ENCODE data around the gene MLIP.
"Not testable (repeated sequence)": the region's sequence is repeated elsewhere in the genome, so short reads cannot be mapped to it uniquely, and the experiment has no call there.

MLIP gene

DNA sequence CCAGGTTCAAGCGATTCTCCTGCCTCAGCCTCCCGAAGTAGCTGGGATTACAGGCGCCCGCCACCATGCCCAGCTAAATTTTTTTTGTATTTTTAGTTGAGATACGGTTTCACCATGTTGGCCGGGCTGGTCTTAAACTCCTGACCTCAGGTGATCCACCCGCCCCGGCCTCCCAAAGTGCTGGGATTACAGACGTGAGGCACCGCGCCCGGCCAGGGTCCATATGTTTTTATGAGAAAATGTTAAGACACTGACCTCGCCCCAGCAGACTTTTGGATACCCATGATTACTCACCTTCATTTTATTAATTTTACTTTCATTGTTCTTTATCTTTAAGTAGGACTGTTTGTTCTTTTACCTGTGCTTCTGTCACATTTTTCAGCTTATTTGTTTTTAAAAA, 29.7 kb upstream of the MLIP start:
- H3K4me1 ChIP-seq (ENCODE audit: control insufficient read depth, low read depth, low read length); H2BK15ac ChIP-seq (replicated peaks; ENCODE audit: low read depth); DNase-seq; H3K23ac ChIP-seq (ENCODE audit: low read length); H3K4me2 ChIP-seq (ENCODE audit: low read length); H3K4me3 ChIP-seq (ENCODE audit: low read length); H3K4ac ChIP-seq (ENCODE audit: low read depth, low read length); H2AK5ac ChIP-seq (ENCODE audit: low read length); H3K79me1 ChIP-seq (ENCODE audit: low read length); H3K18ac ChIP-seq (ENCODE audit: low read length); H4K8ac ChIP-seq (ENCODE audit: low read depth, low read length); H4K5ac ChIP-seq (ENCODE audit: low read length); H3K56ac ChIP-seq (ENCODE audit: low read length); H3K27ac ChIP-seq (ENCODE audit: low read depth, low read length); H3K9ac ChIP-seq (ENCODE audit: low read length); H3K27me3 ChIP-seq (ENCODE audit: insufficient read depth, low read length, poor library complexity); H3K79me2 ChIP-seq (ENCODE audit: control insufficient read depth, insufficient read depth, low read length); H3K36me3 ChIP-seq (ENCODE audit: control insufficient read depth, insufficient read depth, low read length); H2BK120ac ChIP-seq (ENCODE audit: low read depth, low read length); H2BK5ac ChIP-seq (ENCODE audit: low read length): not testable (repeated sequence)
- WGBS (ENCODE audit: extremely low coverage, insufficient coverage, low lambda C conversion rate) = no CpG with 5 or more reads among the region's 13 CpGs

DNA sequence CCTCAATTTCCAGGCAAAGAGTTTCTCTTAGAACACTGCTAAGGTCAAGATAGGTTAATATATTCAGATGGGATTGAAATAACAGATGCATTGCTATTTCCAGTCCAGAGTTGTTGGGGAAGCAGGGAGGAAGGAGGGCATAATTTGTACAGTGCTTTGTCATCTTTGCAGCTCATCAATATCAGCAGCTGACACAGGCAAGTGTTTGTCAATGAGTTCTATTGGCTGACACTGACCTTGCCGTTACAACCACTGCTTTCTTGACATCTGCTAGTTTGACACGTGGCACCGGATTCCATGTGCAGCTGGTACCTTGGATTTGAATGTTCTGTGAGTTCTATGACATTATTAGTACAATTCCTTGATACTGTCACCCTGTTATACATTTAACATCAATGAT, 28.0 kb upstream of the MLIP start:
- H3K27ac ChIP-seq (ENCODE audit: low read depth, low read length) = no peak overlapping the region
- H4K5ac ChIP-seq (ENCODE audit: low read length) = no peak overlapping the region
- H3K18ac ChIP-seq (ENCODE audit: low read length) = no peak overlapping the region
- H4K8ac ChIP-seq (ENCODE audit: low read depth, low read length) = no peak overlapping the region
- H2AK5ac ChIP-seq (ENCODE audit: low read length) = no peak overlapping the region
- H2BK5ac ChIP-seq (ENCODE audit: low read length) = no peak overlapping the region
- H3K4ac ChIP-seq (ENCODE audit: low read depth, low read length) = no peak overlapping the region
- H3K36me3 ChIP-seq (ENCODE audit: control insufficient read depth, insufficient read depth, low read length) = no peaks in the 10 kb centered on the region
- DNase-seq = no peak
- H3K56ac ChIP-seq (ENCODE audit: low read length) = no peak overlapping the region
- no peak overlapping the region for H3K9ac ChIP-seq (ENCODE audit: low read length)
- H3K79me1 ChIP-seq (ENCODE audit: low read length) = no peaks in the 10 kb centered on the region
- no peak overlapping the region for H3K23ac ChIP-seq (ENCODE audit: low read length)
- no peak overlapping the region for H2BK15ac ChIP-seq (replicated peaks; ENCODE audit: low read depth)
- H3K79me2 ChIP-seq (ENCODE audit: control insufficient read depth, insufficient read depth, low read length) = no peaks in the 10 kb centered on the region
- no peaks in the 10 kb centered on the region for H3K27me3 ChIP-seq (ENCODE audit: insufficient read depth, low read length, poor library complexity)
- H2BK120ac ChIP-seq (ENCODE audit: low read depth, low read length) = no peak overlapping the region
- no peak overlapping the region for H3K4me3 ChIP-seq (ENCODE audit: low read length)
- H3K4me1 ChIP-seq (ENCODE audit: control insufficient read depth, low read depth, low read length) = no peaks in the 10 kb centered on the region
- H3K4me2 ChIP-seq (ENCODE audit: low read length) = no peak overlapping the region
- WGBS (ENCODE audit: extremely low coverage, insufficient coverage, low lambda C conversion rate) = no CpG with 5 or more reads among the region's 3 CpGs

DNA sequence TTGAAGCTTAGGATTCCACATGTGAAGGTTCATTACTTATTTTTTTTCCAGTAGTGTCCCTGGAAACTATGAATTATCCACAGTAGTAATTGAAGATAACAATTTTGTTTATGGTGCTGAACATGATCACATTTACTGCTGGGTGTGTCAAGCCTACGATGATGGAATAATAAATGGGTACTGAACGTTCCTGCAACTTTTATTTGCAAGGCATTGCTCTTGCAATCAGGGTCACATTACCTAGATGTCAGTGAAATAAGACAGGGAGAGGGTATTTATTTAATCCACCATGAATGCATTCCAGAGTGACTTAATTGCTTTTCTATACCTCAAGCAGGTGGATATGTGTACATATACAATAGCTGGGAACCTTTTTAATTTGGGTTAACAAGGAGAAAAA, 27.0 kb upstream of the MLIP start:
- Histone ChIP-seq H3K23ac (ENCODE audit: low read length) (no peak overlapping the region), H3K27ac (ENCODE audit: low read depth, low read length) (no peak overlapping the region)
- WGBS (ENCODE audit: extremely low coverage, insufficient coverage, low lambda C conversion rate) = no CpG with 5 or more reads among the region's 2 CpGs

DNA sequence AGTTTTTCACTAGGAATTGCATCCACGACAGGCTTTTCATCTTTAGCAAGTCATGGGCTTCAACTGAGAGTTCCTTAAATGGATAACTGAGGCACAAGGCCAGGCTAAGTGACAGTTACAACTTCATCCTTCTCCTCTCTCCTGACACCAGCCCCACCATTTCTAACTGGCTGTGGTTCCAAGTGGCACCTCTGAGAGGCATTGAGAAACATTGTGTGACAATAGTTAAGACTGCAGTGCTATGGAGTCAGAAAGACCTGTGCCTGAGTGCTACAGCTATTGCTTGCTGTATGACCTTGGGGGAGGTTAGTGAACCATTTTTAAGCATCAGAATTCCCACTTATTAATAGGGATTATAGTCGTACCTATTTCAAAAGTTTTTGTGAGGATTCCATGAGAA, 26.2 kb upstream of the MLIP start:
- no peak overlapping the region for H3K56ac ChIP-seq (ENCODE audit: low read length)
- no peaks in the 10 kb centered on the region for H3K4me1 ChIP-seq (ENCODE audit: control insufficient read depth, low read depth, low read length)
- H4K5ac ChIP-seq (ENCODE audit: low read length) = no peak overlapping the region
- no peak overlapping the region for H3K9ac ChIP-seq (ENCODE audit: low read length)
- no peaks in the 10 kb centered on the region for H3K79me1 ChIP-seq (ENCODE audit: low read length)
- peak overlapping the region; percentile 8 for H2BK15ac ChIP-seq (replicated peaks; ENCODE audit: low read depth)
- H3K27ac ChIP-seq (ENCODE audit: low read depth, low read length) = no peak overlapping the region
- no peak overlapping the region for H4K8ac ChIP-seq (ENCODE audit: low read depth, low read length)
- no peak for DNase-seq
- H3K23ac ChIP-seq (ENCODE audit: low read length) = no peak overlapping the region
- no peaks in the 10 kb centered on the region for H3K79me2 ChIP-seq (ENCODE audit: control insufficient read depth, insufficient read depth, low read length)
- no peak overlapping the region for H3K18ac ChIP-seq (ENCODE audit: low read length)
- no peaks in the 10 kb centered on the region for H3K36me3 ChIP-seq (ENCODE audit: control insufficient read depth, insufficient read depth, low read length)
- no peak overlapping the region for H3K4ac ChIP-seq (ENCODE audit: low read depth, low read length)
- H2BK5ac ChIP-seq (ENCODE audit: low read length) = no peak overlapping the region
- no peaks in the 10 kb centered on the region for H3K27me3 ChIP-seq (ENCODE audit: insufficient read depth, low read length, poor library complexity)
- H3K4me2 ChIP-seq (ENCODE audit: low read length) = no peak overlapping the region
- H2AK5ac ChIP-seq (ENCODE audit: low read length) = no peak overlapping the region
- H3K4me3 ChIP-seq (ENCODE audit: low read length) = no peak overlapping the region
- H2BK120ac ChIP-seq (ENCODE audit: low read depth, low read length) = no peak overlapping the region
- no CpG with 5 or more reads among the region's 2 CpGs for WGBS (ENCODE audit: extremely low coverage, insufficient coverage, low lambda C conversion rate)

More for the DNA sequence above, 27.0 kb upstream of the MLIP start:
- no peaks in the 10 kb centered on the region for H3K36me3 ChIP-seq (ENCODE audit: control insufficient read depth, insufficient read depth, low read length)
- H3K27me3 ChIP-seq (ENCODE audit: insufficient read depth, low read length, poor library complexity) = no peaks in the 10 kb centered on the region
- H4K8ac ChIP-seq (ENCODE audit: low read depth, low read length) = no peak overlapping the region
- no peak overlapping the region for H3K4ac ChIP-seq (ENCODE audit: low read depth, low read length)
- H3K79me1 ChIP-seq (ENCODE audit: low read length) = no peaks in the 10 kb centered on the region
- no peaks in the 10 kb centered on the region for H3K4me1 ChIP-seq (ENCODE audit: control insufficient read depth, low read depth, low read length)
- no peak overlapping the region for H3K9ac ChIP-seq (ENCODE audit: low read length)
- H4K5ac ChIP-seq (ENCODE audit: low read length) = no peak overlapping the region
- H3K18ac ChIP-seq (ENCODE audit: low read length) = no peak overlapping the region
- H3K4me3 ChIP-seq (ENCODE audit: low read length) = no peak overlapping the region
- H3K79me2 ChIP-seq (ENCODE audit: control insufficient read depth, insufficient read depth, low read length) = no peaks in the 10 kb centered on the region
- no peak overlapping the region for H3K56ac ChIP-seq (ENCODE audit: low read length)
- H2AK5ac ChIP-seq (ENCODE audit: low read length) = no peak overlapping the region
- no peak overlapping the region for H2BK15ac ChIP-seq (replicated peaks; ENCODE audit: low read depth)
- DNase-seq = no peak
- no peak overlapping the region for H2BK120ac ChIP-seq (ENCODE audit: low read depth, low read length)
- no peak overlapping the region for H2BK5ac ChIP-seq (ENCODE audit: low read length)
- H3K4me2 ChIP-seq (ENCODE audit: low read length) = no peak overlapping the region

DNA sequence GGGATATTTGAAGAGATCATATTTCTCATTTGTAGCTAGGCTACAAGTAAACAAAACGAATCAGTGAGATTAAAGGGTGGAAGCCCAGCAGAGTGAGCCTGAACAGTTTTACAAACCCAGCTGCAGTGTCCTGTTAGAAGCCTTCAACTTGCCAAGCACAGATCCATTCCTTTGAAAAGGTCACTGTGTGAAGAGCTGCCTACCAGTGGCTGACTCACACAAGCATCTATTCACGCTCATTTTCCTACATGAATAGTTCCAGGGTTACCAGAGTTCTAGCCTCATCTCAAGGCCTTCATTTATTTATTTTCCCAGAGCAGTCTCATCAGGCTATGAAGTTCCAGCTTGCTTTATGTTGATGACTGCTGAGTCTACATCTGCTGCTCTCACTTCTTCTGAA, 25.7 kb upstream of the MLIP start:
- no CpG with 5 or more reads among the region's 2 CpGs for WGBS (ENCODE audit: extremely low coverage, insufficient coverage, low lambda C conversion rate)

DNA sequence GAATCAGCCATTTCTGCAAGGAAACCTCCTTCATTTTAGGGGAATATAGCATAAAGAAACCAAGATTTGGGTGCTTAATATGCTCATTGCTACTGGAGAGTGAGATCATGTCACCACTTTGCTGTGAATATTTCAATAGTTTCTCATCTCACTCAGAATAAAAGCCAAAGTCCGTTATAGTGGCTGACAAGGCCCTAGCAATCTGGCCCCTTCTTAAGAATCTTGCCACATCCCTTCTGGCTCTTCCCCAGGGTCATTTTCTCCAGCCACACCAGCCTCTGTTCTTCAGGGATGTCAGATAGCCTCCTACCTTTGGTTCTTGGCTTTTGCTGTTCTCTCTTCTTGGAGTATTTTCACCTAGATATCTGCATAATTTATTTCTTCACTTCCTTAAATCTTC, 24.8 kb upstream of the MLIP start:
- Histone ChIP-seq H2BK5ac (ENCODE audit: low read length) (no peak overlapping the region), H3K18ac (ENCODE audit: low read length) (no peak overlapping the region), H3K36me3 (ENCODE audit: control insufficient read depth, insufficient read depth, low read length) (no peaks in the 10 kb centered on the region), H3K79me2 (ENCODE audit: control insufficient read depth, insufficient read depth, low read length) (no peaks in the 10 kb centered on the region), H3K23ac (ENCODE audit: low read length) (no peak overlapping the region), H3K79me1 (ENCODE audit: low read length) (no peaks in the 10 kb centered on the region), H3K27me3 (ENCODE audit: insufficient read depth, low read length, poor library complexity) (no peaks in the 10 kb centered on the region), H3K4me1 (ENCODE audit: control insufficient read depth, low read depth, low read length) (no peaks in the 10 kb centered on the region), H4K5ac (ENCODE audit: low read length) (no peak overlapping the region), H4K8ac (ENCODE audit: low read depth, low read length) (no peak overlapping the region), H3K4me2 (ENCODE audit: low read length) (no peak overlapping the region), H3K27ac (ENCODE audit: low read depth, low read length) (no peak overlapping the region), H2BK120ac (ENCODE audit: low read depth, low read length) (no peak overlapping the region), H3K4ac (ENCODE audit: low read depth, low read length) (no peak overlapping the region), H3K56ac (ENCODE audit: low read length) (no peak overlapping the region), H3K9ac (ENCODE audit: low read length) (no peak overlapping the region), H3K4me3 (ENCODE audit: low read length) (no peak overlapping the region), H2AK5ac (ENCODE audit: low read length) (no peak overlapping the region), H2BK15ac (replicated peaks; ENCODE audit: low read depth) (no peak overlapping the region)
- no peak for DNase-seq
- WGBS (ENCODE audit: extremely low coverage, insufficient coverage, low lambda C conversion rate) = no CpG with 5 or more reads among the region's 1 CpG

More for the DNA sequence above, 25.7 kb upstream of the MLIP start:
- no peaks in the 10 kb centered on the region for H3K79me2 ChIP-seq (ENCODE audit: control insufficient read depth, insufficient read depth, low read length)
- no peak overlapping the region for H2AK5ac ChIP-seq (ENCODE audit: low read length)
- H3K4me2 ChIP-seq (ENCODE audit: low read length) = no peak overlapping the region
- no peak overlapping the region for H2BK15ac ChIP-seq (replicated peaks; ENCODE audit: low read depth)
- H3K79me1 ChIP-seq (ENCODE audit: low read length) = no peaks in the 10 kb centered on the region
- no peak overlapping the region for H4K5ac ChIP-seq (ENCODE audit: low read length)
- DNase-seq = peak; percentile 35
- H3K9ac ChIP-seq (ENCODE audit: low read length) = no peak overlapping the region
- no peaks in the 10 kb centered on the region for H3K36me3 ChIP-seq (ENCODE audit: control insufficient read depth, insufficient read depth, low read length)
- no peak overlapping the region for H3K56ac ChIP-seq (ENCODE audit: low read length)
- H2BK120ac ChIP-seq (ENCODE audit: low read depth, low read length) = no peak overlapping the region
- H3K23ac ChIP-seq (ENCODE audit: low read length) = no peak overlapping the region
- no peak overlapping the region for H3K4me3 ChIP-seq (ENCODE audit: low read length)
- H2BK5ac ChIP-seq (ENCODE audit: low read length) = no peak overlapping the region
- no peaks in the 10 kb centered on the region for H3K4me1 ChIP-seq (ENCODE audit: control insufficient read depth, low read depth, low read length)
- H3K18ac ChIP-seq (ENCODE audit: low read length) = no peak overlapping the region
- no peak overlapping the region for H3K27ac ChIP-seq (ENCODE audit: low read depth, low read length)
- H3K27me3 ChIP-seq (ENCODE audit: insufficient read depth, low read length, poor library complexity) = no peaks in the 10 kb centered on the region
- H4K8ac ChIP-seq (ENCODE audit: low read depth, low read length) = no peak overlapping the region
- no peak overlapping the region for H3K4ac ChIP-seq (ENCODE audit: low read depth, low read length)
